Measurements from ENCODE around the gene GFPT2.

- TF ChIP-seq ZNF274 (IDR thresholded peaks at IDR 0.05; ENCODE audit: low read depth, low read length) (no peak), YY1 (IDR thresholded peaks at IDR 0.05; ENCODE audit: insufficient read depth, insufficient read length) (no peak), SUZ12 (IDR thresholded peaks at IDR 0.05; ENCODE audit: extremely low read depth, insufficient read depth, insufficient read length) (no peak)
Observed at GRCh38 chr5:180302256-180302655, 50.9 kb downstream of the GFPT2 start.

All from NT2/D1 (cell line).